ENCODE results near the gene PLEKHA3. TPM values are rescaled to one million over a fixed set of nuclear protein-coding genes. Genes with fewer than 3 reads are reported as not detected.
A peak's percentile ranks its signal among the peaks of the same experiment; 100 is the strongest.

PLEKHA3 gene
- total RNA-seq, 3 donors from 2014 or later (not counting 1 experiment from before 2014, with no cell fraction given), result 22.6 to 39.1 (median 34.5) TPM

DNA sequence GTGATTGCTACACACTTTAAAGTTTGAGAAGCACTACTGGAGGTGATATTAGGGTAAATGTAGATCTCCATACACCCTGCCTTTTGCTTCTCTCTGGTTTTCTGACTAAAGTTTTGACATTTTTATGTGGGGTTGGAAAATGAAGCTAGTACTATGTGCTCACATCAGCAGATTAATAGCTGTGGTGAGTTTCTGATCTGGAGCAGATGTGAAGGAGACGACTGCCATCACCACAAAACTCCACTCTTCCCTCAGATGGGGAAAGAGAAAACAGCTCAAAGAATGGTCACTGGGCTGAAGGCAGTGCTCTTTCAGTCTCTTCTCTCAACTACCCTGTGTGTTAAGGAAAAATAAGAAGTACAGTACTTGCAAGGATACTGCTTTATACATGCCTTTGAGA, 37.2 kb downstream of the PLEKHA3 start:
- Mint-ChIP-seq H3K4me1 (peaks cover 5 to 6% of the 10 kb centered on the region in 2 donors), H3K4me3 (no peak overlapping the region), H3K9me3 (no peaks in the 10 kb centered on the region), H3K27ac (no peak overlapping the region), H3K27me3 (ENCODE audit: low read depth in 2 of 2) (no peaks in the 10 kb centered on the region), H3K36me3 (no peaks in the 10 kb centered on the region)
- ATAC-seq (no peak), DNase-seq (no peak)
- H3K4me1 ChIP-seq (ENCODE audit: control insufficient read depth, insufficient read depth, low read length), result peaks cover under 1% of the 10 kb centered on the region
- H3K9me3 ChIP-seq (ENCODE audit: control insufficient read depth, insufficient read depth, low read length), result no peaks in the 10 kb centered on the region
- intact Hi-C loops (cut with micrococcal nuclease), result no loop called here
- H3K27me3 ChIP-seq (ENCODE audit: control insufficient read depth, insufficient read depth, low read length), result no peaks in the 10 kb centered on the region
- no peak overlapping the region for H3K4me3 ChIP-seq (ENCODE audit: low read length)
- WGBS (ENCODE audit: insufficient coverage), result no CpG with 5 or more reads among the region's 1 CpG
- H3K36me3 ChIP-seq (ENCODE audit: control insufficient read depth, insufficient read depth, low read length), result peaks cover 8% of the 10 kb centered on the region
- H3K27ac ChIP-seq (ENCODE audit: low read length), result no peak overlapping the region
- TF ChIP-seq CTCF (IDR thresholded peaks at IDR 0.05), result no peak

GRCh38 chr2:178521304-178522150, 41.3 kb downstream of the PLEKHA3 start:
- Histone ChIP-seq H3K27me3 (ENCODE audit: control insufficient read depth, insufficient read depth, low read length) (no peaks in the 10 kb centered on the region), H3K9me3 (ENCODE audit: control insufficient read depth, insufficient read depth, low read length) (no peaks in the 10 kb centered on the region), H3K4me1 (ENCODE audit: control insufficient read depth, insufficient read depth, low read length) (peaks cover 12% of the 10 kb centered on the region), H3K27ac (ENCODE audit: low read length) (no peak overlapping the region), H3K4me3 (ENCODE audit: low read length) (no peak overlapping the region), H3K36me3 (ENCODE audit: control insufficient read depth, insufficient read depth, low read length) (peaks cover 4% of the 10 kb centered on the region)
- WGBS (ENCODE audit: insufficient coverage), result 86% methylated on average over 10 of the region's 11 CpGs
- ATAC-seq (no peak), DNase-seq (no peak)
- Mint-ChIP-seq H3K4me1 (peaks cover 28 to 29% of the 10 kb centered on the region in 2 donors), H3K27me3 (ENCODE audit: low read depth in 2 of 2) (no peaks in the 10 kb centered on the region), H3K9me3 (no peaks in the 10 kb centered on the region), H3K4me3 (peak overlapping the region; percentile 69), H3K27ac (peak overlapping the region; percentile 5 to 43), H3K36me3 (no peaks in the 10 kb centered on the region)
- no peak for TF ChIP-seq CTCF (IDR thresholded peaks at IDR 0.05)
- intact Hi-C loops (cut with micrococcal nuclease), result no loop called here

- H3K4me3 Mint-ChIP-seq, result peak overlapping the region; percentile 92
- 30% methylated on average over 25 of the region's 25 CpGs for WGBS (ENCODE audit: insufficient coverage)
- ATAC-seq, result peak; percentile 99 to 100 (median 100)
Measured at GRCh38 chr2:178522950-178523595, 42.8 kb downstream of the PLEKHA3 start.

More at GRCh38 chr2:178522950-178523595, 42.8 kb downstream of the PLEKHA3 start:
- Histone ChIP-seq H3K36me3 (ENCODE audit: control insufficient read depth, insufficient read depth, low read length) (peaks cover 4% of the 10 kb centered on the region), H3K4me1 (ENCODE audit: control insufficient read depth, insufficient read depth, low read length) (peaks cover 12% of the 10 kb centered on the region), H3K27ac (ENCODE audit: low read length) (peak overlapping the region; percentile 28), H3K4me3 (ENCODE audit: low read length) (peak overlapping the region; percentile 54), H3K9me3 (ENCODE audit: control insufficient read depth, insufficient read depth, low read length) (no peaks in the 10 kb centered on the region), H3K27me3 (ENCODE audit: control insufficient read depth, insufficient read depth, low read length) (no peaks in the 10 kb centered on the region)
- DNase-seq, result peak; percentile 72 to 93
- H3K36me3 Mint-ChIP-seq, result no peaks in the 10 kb centered on the region
- H3K27me3 Mint-ChIP-seq (ENCODE audit: low read depth in 2 of 2), result no peaks in the 10 kb centered on the region
- peaks cover 29 to 30% of the 10 kb centered on the region in 2 donors for H3K4me1 Mint-ChIP-seq
- no peaks in the 10 kb centered on the region for H3K9me3 Mint-ChIP-seq
- intact Hi-C loops (cut with micrococcal nuclease), result loop anchor here (1.0 kb wide), 2 partner anchors 45 to 72 kb away; partner anchors contain the start of genes FKBP7, PJVK and PRKRA
- TF ChIP-seq CTCF (IDR thresholded peaks at IDR 0.05), result peak; percentile 71
- peak overlapping the region; percentile 84 to 89 for H3K27ac Mint-ChIP-seq
